ENCODE measurements around the gene R3HDML.
"Not testable (repeated sequence)": the region's sequence is repeated elsewhere in the genome, so short reads cannot be mapped to it uniquely, and the experiment has no call there.

Gene R3HDML

GRCh38 chr20:44334306-44334705 is 2.5 kb upstream of the R3HDML start:
- H3K4me3 ChIP-seq (ENCODE audit: low read depth in 1 of 2, low read length in 2 of 2), result no peak overlapping the region
- peaks cover 0 to 7% of the 10 kb centered on the region in 2 donors for H3K27me3 ChIP-seq (ENCODE audit: control insufficient read depth in 1 of 2, insufficient read depth in 2 of 2, low read length in 2 of 2)
- no peaks in the 10 kb centered on the region for H3K36me3 ChIP-seq (ENCODE audit: insufficient read depth, low read length)
- no peaks in the 10 kb centered on the region for H3K4me1 ChIP-seq (ENCODE audit: insufficient read depth, low read length)
- H3K9ac ChIP-seq (ENCODE audit: low read length), result no peak overlapping the region
- no peak overlapping the region for H3K27ac ChIP-seq (ENCODE audit: low read depth, low read length)
- H3K9me3 ChIP-seq (ENCODE audit: low read length), result no peaks in the 10 kb centered on the region

GRCh38 chr20:44334709-44335108 is 2.1 kb upstream of the R3HDML start:
- Histone ChIP-seq H3K4me3 (ENCODE audit: low read depth in 1 of 2, low read length in 2 of 2) (no peak overlapping the region), H3K9me3 (ENCODE audit: low read length) (no peaks in the 10 kb centered on the region), H3K27me3 (ENCODE audit: control insufficient read depth in 1 of 2, insufficient read depth in 2 of 2, low read length in 2 of 2) (peaks cover 0 to 7% of the 10 kb centered on the region in 2 donors), H3K9ac (ENCODE audit: low read length) (no peak overlapping the region), H3K36me3 (ENCODE audit: insufficient read depth, low read length) (no peaks in the 10 kb centered on the region), H3K27ac (ENCODE audit: low read depth, low read length) (no peak overlapping the region), H3K4me1 (ENCODE audit: insufficient read depth, low read length) (no peaks in the 10 kb centered on the region)

- Histone ChIP-seq H3K4me1 (ENCODE audit: insufficient read depth, low read length) (no peaks in the 10 kb centered on the region), H3K4me3 (ENCODE audit: low read depth in 1 of 2, low read length in 2 of 2) (no peak overlapping the region), H3K36me3 (ENCODE audit: insufficient read depth, low read length) (no peaks in the 10 kb centered on the region), H3K9ac (ENCODE audit: low read length) (no peak overlapping the region), H3K27ac (ENCODE audit: low read depth, low read length) (no peak overlapping the region), H3K27me3 (ENCODE audit: control insufficient read depth in 1 of 2, insufficient read depth in 2 of 2, low read length in 2 of 2) (peaks cover 0 to 7% of the 10 kb centered on the region in 2 donors), H3K9me3 (ENCODE audit: low read length) (no peaks in the 10 kb centered on the region)
These were observed 1.2 kb upstream of the R3HDML start for GRCh38 chr20:44335675-44336074.

- H3K4me3 ChIP-seq (ENCODE audit: low read depth in 1 of 2, low read length in 2 of 2), result no peak overlapping the region
- no peaks in the 10 kb centered on the region for H3K4me1 ChIP-seq (ENCODE audit: insufficient read depth, low read length)
- peaks cover 0 to 7% of the 10 kb centered on the region in 2 donors for H3K27me3 ChIP-seq (ENCODE audit: control insufficient read depth in 1 of 2, insufficient read depth in 2 of 2, low read length in 2 of 2)
- no peak overlapping the region for H3K9ac ChIP-seq (ENCODE audit: low read length)
- H3K9me3 ChIP-seq (ENCODE audit: low read length), result no peaks in the 10 kb centered on the region
- H3K36me3 ChIP-seq (ENCODE audit: insufficient read depth, low read length), result no peaks in the 10 kb centered on the region
- no peak overlapping the region for H3K27ac ChIP-seq (ENCODE audit: low read depth, low read length)
These were observed 757 bp upstream of the R3HDML start for GRCh38 chr20:44336086-44336485.

- no peak overlapping the region for H3K27ac ChIP-seq (ENCODE audit: low read depth, low read length)
- no peaks in the 10 kb centered on the region for H3K4me1 ChIP-seq (ENCODE audit: insufficient read depth, low read length)
- H3K9me3 ChIP-seq (ENCODE audit: low read length), result no peaks in the 10 kb centered on the region
These were observed 5.4 kb downstream of the R3HDML start for GRCh38 chr20:44342248-44342647.

GRCh38 chr20:44343162-44343675 is 6.4 kb downstream of the R3HDML start:
- Histone ChIP-seq H3K9me3 (ENCODE audit: low read length) (no peaks in the 10 kb centered on the region), H3K9ac (ENCODE audit: low read length) (no peak overlapping the region), H3K36me3 (ENCODE audit: insufficient read depth, low read length) (no peaks in the 10 kb centered on the region), H3K4me3 (ENCODE audit: low read depth in 1 of 2, low read length in 2 of 2) (no peak overlapping the region), H3K4me1 (ENCODE audit: insufficient read depth, low read length) (no peaks in the 10 kb centered on the region), H3K27ac (ENCODE audit: low read depth, low read length) (no peak overlapping the region), H3K27me3 (ENCODE audit: control insufficient read depth in 1 of 2, insufficient read depth in 2 of 2, low read length in 2 of 2) (no peaks in the 10 kb centered on the region)

More at GRCh38 chr20:44342248-44342647, 5.4 kb downstream of the R3HDML start:
- Histone ChIP-seq H3K9ac (ENCODE audit: low read length) (no peak overlapping the region), H3K4me3 (ENCODE audit: low read depth in 1 of 2, low read length in 2 of 2) (no peak overlapping the region), H3K36me3 (ENCODE audit: insufficient read depth, low read length) (no peaks in the 10 kb centered on the region), H3K27me3 (ENCODE audit: control insufficient read depth in 1 of 2, insufficient read depth in 2 of 2, low read length in 2 of 2) (peaks cover 0 to 5% of the 10 kb centered on the region in 2 donors)

- Histone ChIP-seq H3K27me3 (ENCODE audit: control insufficient read depth in 1 of 2, insufficient read depth in 2 of 2, low read length in 2 of 2) (no peaks in the 10 kb centered on the region), H3K9me3 (ENCODE audit: low read length) (no peaks in the 10 kb centered on the region), H3K36me3 (ENCODE audit: insufficient read depth, low read length) (no peaks in the 10 kb centered on the region), H3K27ac (ENCODE audit: low read depth, low read length) (no peak overlapping the region), H3K9ac (ENCODE audit: low read length) (no peak overlapping the region), H3K4me1 (ENCODE audit: insufficient read depth, low read length) (no peaks in the 10 kb centered on the region), H3K4me3 (ENCODE audit: low read depth in 1 of 2, low read length in 2 of 2) (no peak overlapping the region)
These were observed 7.9 kb downstream of the R3HDML start for GRCh38 chr20:44344723-44345122.

GRCh38 chr20:44345147-44345546 is 8.3 kb downstream of the R3HDML start:
- Histone ChIP-seq H3K9me3 (ENCODE audit: low read length) (no peaks in the 10 kb centered on the region), H3K27me3 (ENCODE audit: control insufficient read depth in 1 of 2, insufficient read depth in 2 of 2, low read length in 2 of 2) (no peaks in the 10 kb centered on the region), H3K9ac (ENCODE audit: low read length) (no peak overlapping the region), H3K27ac (ENCODE audit: low read depth, low read length) (no peak overlapping the region), H3K36me3 (ENCODE audit: insufficient read depth, low read length) (no peaks in the 10 kb centered on the region), H3K4me1 (ENCODE audit: insufficient read depth, low read length) (no peaks in the 10 kb centered on the region), H3K4me3 (ENCODE audit: low read depth in 1 of 2, low read length in 2 of 2) (no peak overlapping the region)

GRCh38 chr20:44345941-44346340 is 9.1 kb downstream of the R3HDML start:
- not testable (repeated sequence) for H3K4me3 ChIP-seq (ENCODE audit: low read depth in 1 of 2, low read length in 2 of 2); H3K27me3 ChIP-seq (ENCODE audit: control insufficient read depth in 1 of 2, insufficient read depth in 2 of 2, low read length in 2 of 2); H3K9ac ChIP-seq (ENCODE audit: low read length); H3K9me3 ChIP-seq (ENCODE audit: low read length); H3K36me3 ChIP-seq (ENCODE audit: insufficient read depth, low read length); H3K27ac ChIP-seq (ENCODE audit: low read depth, low read length); H3K4me1 ChIP-seq (ENCODE audit: insufficient read depth, low read length)

- Histone ChIP-seq H3K9ac (ENCODE audit: low read length) (no peak overlapping the region), H3K4me3 (ENCODE audit: low read depth in 1 of 2, low read length in 2 of 2) (no peak overlapping the region), H3K4me1 (ENCODE audit: insufficient read depth, low read length) (no peaks in the 10 kb centered on the region), H3K9me3 (ENCODE audit: low read length) (no peaks in the 10 kb centered on the region), H3K36me3 (ENCODE audit: insufficient read depth, low read length) (no peaks in the 10 kb centered on the region), H3K27me3 (ENCODE audit: control insufficient read depth in 1 of 2, insufficient read depth in 2 of 2, low read length in 2 of 2) (no peaks in the 10 kb centered on the region), H3K27ac (ENCODE audit: low read depth, low read length) (no peak overlapping the region)
These were observed 11.4 kb downstream of the R3HDML start for GRCh38 chr20:44348168-44348659.

- no peaks in the 10 kb centered on the region for H3K27me3 ChIP-seq (ENCODE audit: control insufficient read depth in 1 of 2, insufficient read depth in 2 of 2, low read length in 2 of 2)
- no peaks in the 10 kb centered on the region for H3K36me3 ChIP-seq (ENCODE audit: insufficient read depth, low read length)
- no peaks in the 10 kb centered on the region for H3K4me1 ChIP-seq (ENCODE audit: insufficient read depth, low read length)
- H3K27ac ChIP-seq (ENCODE audit: low read depth, low read length), result no peak overlapping the region
- H3K9me3 ChIP-seq (ENCODE audit: low read length), result no peaks in the 10 kb centered on the region
- no peak overlapping the region for H3K9ac ChIP-seq (ENCODE audit: low read length)
- no peak overlapping the region for H3K4me3 ChIP-seq (ENCODE audit: low read depth in 1 of 2, low read length in 2 of 2)
These were observed 12.5 kb downstream of the R3HDML start for GRCh38 chr20:44349349-44349748.

- no peaks in the 10 kb centered on the region for H3K4me1 ChIP-seq (ENCODE audit: insufficient read depth, low read length)
- no peaks in the 10 kb centered on the region for H3K9me3 ChIP-seq (ENCODE audit: low read length)
- H3K27me3 ChIP-seq (ENCODE audit: control insufficient read depth in 1 of 2, insufficient read depth in 2 of 2, low read length in 2 of 2), result no peaks in the 10 kb centered on the region
- H3K36me3 ChIP-seq (ENCODE audit: insufficient read depth, low read length), result no peaks in the 10 kb centered on the region
- H3K9ac ChIP-seq (ENCODE audit: low read length), result no peak overlapping the region
- no peak overlapping the region for H3K4me3 ChIP-seq (ENCODE audit: low read depth in 1 of 2, low read length in 2 of 2)
- H3K27ac ChIP-seq (ENCODE audit: low read depth, low read length), result no peak overlapping the region
These were observed 13.7 kb downstream of the R3HDML start for GRCh38 chr20:44350567-44350966.

Data from muscle layer of colon (tissue), 2 donors.